Left ventricle myocardium superior (tissue), 1 donor: ENCODE measurements around the gene PPFIA1. TPM values are rescaled to one million over a fixed set of nuclear protein-coding genes. Genes with fewer than 3 reads are reported as not detected.

Experiments used
- ATAC-seq: fragments of 200-7000 bp; cut with Tn5 transposase; one replicate; pipeline ENCODE4 v1.9.1; 2020; ENCODE audit warnings: mild to moderate bottlenecking, moderate library complexity
- DNase-seq: peaks from one replicate; pipeline ENCODE4 v3.0.0-alpha.2; 2020
- intact Hi-C: fragments of 100-400 bp; cut with micrococcal nuclease; formaldehyde crosslinking; loops from one replicate; pipeline ENCODE4 v1.11.0; 2022
- total RNA-seq: library from RNA; stranded (reverse); fragmentation: NEBNext Ultra II Directional; extraction: Animal tissue kit (Norgen Biotek cat#: 25700); gene quantifications from one replicate; pipeline ENCODE4 v1.2.1, GENCODE V29; 2021
- donor health status: DM: no; HTN: yes; CAD: no; lungs with severe emphysema.

PPFIA1 gene
- total RNA-seq, 1 donor from 2014 or later, result 46.8 TPM

GRCh38 chr11:70341881-70342429 is 71.5 kb downstream of the PPFIA1 start:
- DNase-seq, result no peak
- intact Hi-C loops, result no loop called here
- ATAC-seq, result no peak

GRCh38 chr11:70343636-70344035 is 73.1 kb downstream of the PPFIA1 start:
- intact Hi-C loops, result no loop called here
- DNase-seq (peak; percentile 42), ATAC-seq (peak; percentile 68)

GRCh38 chr11:70348191-70348590 is 77.7 kb downstream of the PPFIA1 start:
- intact Hi-C loops, result no loop called here
- no peak for DNase-seq

GRCh38 chr11:70348608-70349007 is 78.1 kb downstream of the PPFIA1 start:
- intact Hi-C loops, result no loop called here
- no peak for DNase-seq
- no peak for ATAC-seq

More at GRCh38 chr11:70348191-70348590, 77.7 kb downstream of the PPFIA1 start:
- no peak for ATAC-seq

GRCh38 chr11:70351646-70352045 is 81.2 kb downstream of the PPFIA1 start:
- intact Hi-C loops, result no loop called here
- ATAC-seq, result no peak
- DNase-seq, result no peak

GRCh38 chr11:70352100-70352499 is 81.6 kb downstream of the PPFIA1 start:
- DNase-seq (no peak), ATAC-seq (peak; percentile 38)
- intact Hi-C loops, result no loop called here

- ATAC-seq (no peak), DNase-seq (no peak)
- intact Hi-C loops, result no loop called here
These were observed 82.1 kb downstream of the PPFIA1 start for GRCh38 chr11:70352601-70353000.

GRCh38 chr11:70353329-70353728 is 82.8 kb downstream of the PPFIA1 start:
- no peak for ATAC-seq
- no peak for DNase-seq
- intact Hi-C loops, result no loop called here

- intact Hi-C loops, result no loop called here
- DNase-seq, result no peak
- ATAC-seq, result peak; percentile 17
These were observed 83.5 kb downstream of the PPFIA1 start for GRCh38 chr11:70353900-70354568.

GRCh38 chr11:70354629-70355028 is 84.1 kb downstream of the PPFIA1 start:
- intact Hi-C loops, result no loop called here
- peak; percentile 79 for ATAC-seq
- DNase-seq, result no peak

GRCh38 chr11:70358753-70359152 is 88.3 kb downstream of the PPFIA1 start:
- intact Hi-C loops, result no loop called here
- DNase-seq (no peak), ATAC-seq (no peak)

GRCh38 chr11:70359451-70360205 is 89.1 kb downstream of the PPFIA1 start:
- intact Hi-C loops, result no loop called here
- DNase-seq (no peak), ATAC-seq (no peak)

GRCh38 chr11:70360211-70360610 is 89.7 kb downstream of the PPFIA1 start:
- no peak for ATAC-seq
- intact Hi-C loops, result no loop called here
- no peak for DNase-seq

- DNase-seq (no peak), ATAC-seq (peak; percentile 52)
- intact Hi-C loops, result no loop called here
These were observed 93.7 kb downstream of the PPFIA1 start for GRCh38 chr11:70364178-70364577.

GRCh38 chr11:70364745-70365543 is 94.5 kb downstream of the PPFIA1 start:
- no peak for ATAC-seq
- intact Hi-C loops, result no loop called here
- no peak for DNase-seq

GRCh38 chr11:70365544-70365927 is 95.0 kb downstream of the PPFIA1 start:
- intact Hi-C loops, result no loop called here
- DNase-seq (no peak), ATAC-seq (no peak)

- ATAC-seq, result no peak
- no peak for DNase-seq
- intact Hi-C loops, result no loop called here
These were observed 96.6 kb downstream of the PPFIA1 start for GRCh38 chr11:70367071-70367470.

GRCh38 chr11:70368961-70369360 is 98.5 kb downstream of the PPFIA1 start:
- intact Hi-C loops, result no loop called here
- no peak for DNase-seq

GRCh38 chr11:70371241-70371640 is 100.8 kb downstream of the PPFIA1 start:
- DNase-seq, result no peak
- intact Hi-C loops, result no loop called here
- peak; percentile 38 for ATAC-seq

More at GRCh38 chr11:70368961-70369360, 98.5 kb downstream of the PPFIA1 start:
- ATAC-seq, result no peak

GRCh38 chr11:70372076-70372475 is 101.6 kb downstream of the PPFIA1 start:
- intact Hi-C loops, result no loop called here
- ATAC-seq, result no peak
- DNase-seq, result no peak
